ENCODE results near the gene THAP11.
"Not testable (repeated sequence)": the region's sequence is repeated elsewhere in the genome, so short reads cannot be mapped to it uniquely, and the experiment has no call there.

Gene THAP11

GRCh38 chr16:67837190-67837589, 4.9 kb upstream of the THAP11 start:
- not testable (repeated sequence) for DNase-seq

- DNase-seq, result no peak
Measured at GRCh38 chr16:67837811-67838210, 4.3 kb upstream of the THAP11 start.

GRCh38 chr16:67841198-67841815, 813 bp upstream of the THAP11 start:
- DNase-seq, result no peak

- peak; percentile 39 to 52 for DNase-seq
Measured at GRCh38 chr16:67842509-67843342, 606 bp downstream of the THAP11 start.

GRCh38 chr16:67843343-67843765, 1.2 kb downstream of the THAP11 start:
- DNase-seq, result no peak

- DNase-seq, result no peak
Measured at GRCh38 chr16:67844497-67844896, 2.4 kb downstream of the THAP11 start.

- no peak for DNase-seq
Measured at GRCh38 chr16:67845291-67846062, 3.4 kb downstream of the THAP11 start.

GRCh38 chr16:67846063-67846319, 3.9 kb downstream of the THAP11 start:
- DNase-seq, result no peak

- peak; percentile 94 to 95 for DNase-seq
Measured at GRCh38 chr16:67846320-67847063, 4.4 kb downstream of the THAP11 start, which contains the start of gene NUTF2. Gene NUTF2, plus strand, starts transcription at chr16:67846933. Its CDS starts 18,198 bp downstream, at chr16:67865131.

- peak; percentile 7 to 15 for DNase-seq
Measured at GRCh38 chr16:67847064-67847861, 5.1 kb downstream of the THAP11 start, which contains the start of gene CENPT. Gene CENPT, minus strand, starts transcription at chr16:67847693. Its CDS starts 13,834 bp downstream, at chr16:67833859.

GRCh38 chr16:67848118-67848517, 6.0 kb downstream of the THAP11 start:
- DNase-seq, result no peak

GRCh38 chr16:67853670-67854069, 11.6 kb downstream of the THAP11 start:
- DNase-seq, result no peak

GRCh38 chr16:67855789-67856188, 13.7 kb downstream of the THAP11 start:
- DNase-seq, result no peak

GRCh38 chr16:67856927-67857546, 14.9 kb downstream of the THAP11 start:
- DNase-seq, result no peak

- DNase-seq, result peak; percentile 16 to 28
Measured at GRCh38 chr16:67857547-67858233, 15.6 kb downstream of the THAP11 start.

GRCh38 chr16:67858500-67858899, 16.4 kb downstream of the THAP11 start:
- DNase-seq, result no peak

GRCh38 chr16:67860589-67861398, 18.7 kb downstream of the THAP11 start:
- DNase-seq, result no peak

GRCh38 chr16:67861877-67862276, 19.8 kb downstream of the THAP11 start:
- no peak for DNase-seq

- DNase-seq, result no peak
Measured at GRCh38 chr16:67862623-67863583, 20.8 kb downstream of the THAP11 start.
